ENCODE measurements around the gene RPL35A.

DNA sequence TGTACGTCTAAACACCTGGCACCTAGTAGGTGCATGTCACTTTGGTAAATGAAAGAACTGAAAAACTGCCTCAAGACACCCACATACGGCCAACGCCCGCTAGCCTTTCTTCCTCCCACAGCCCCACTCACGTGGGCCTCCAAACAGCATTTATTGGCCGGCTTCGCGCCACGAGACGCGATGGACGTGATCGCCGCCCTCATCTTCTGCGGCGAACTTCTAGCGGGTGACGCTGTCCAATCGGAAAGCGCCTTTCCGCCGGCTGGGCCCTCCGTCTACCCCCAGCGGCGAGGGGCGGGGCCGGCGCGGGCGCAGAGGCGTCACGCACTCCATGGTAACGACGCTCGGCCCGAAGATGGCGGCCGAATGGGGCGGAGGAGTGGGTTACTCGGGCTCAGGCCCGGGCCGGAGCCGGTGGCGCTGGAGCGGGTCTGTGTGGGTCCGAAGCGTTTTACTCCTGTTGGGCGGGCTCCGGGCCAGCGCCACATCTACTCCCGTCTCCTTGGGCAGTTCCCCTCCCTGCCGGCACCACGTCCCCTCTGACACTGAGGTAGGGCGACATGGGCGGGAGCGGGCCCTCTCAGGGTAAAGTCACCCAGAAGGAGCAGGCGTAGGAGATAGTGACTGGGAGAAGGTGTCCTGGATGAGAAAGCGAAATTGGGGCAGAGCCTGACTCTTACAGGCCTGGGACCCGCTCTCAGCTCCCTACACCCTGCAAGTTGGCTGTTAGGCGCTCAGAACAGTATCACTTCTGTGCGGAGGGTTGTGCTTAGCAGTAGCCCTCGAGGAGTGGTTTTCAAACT, 10.1 kb downstream of the RPL35A start, which contains the start of gene LMLN:
- TF ChIP-seq ZSCAN29 (IDR thresholded peaks at IDR 0.05) (no peak), DDX20 (tag; IDR thresholded peaks at IDR 0.05; ENCODE audit: low read depth) (no peak), NRF1 (conservative IDR thresholded peaks at IDR 0.05 in 1 of 2, IDR thresholded peaks at IDR 0.05 in 1 of 2) (peak; percentile 91 to 93), PTBP1 (IDR thresholded peaks at IDR 0.05; ENCODE audit: low read depth, low read length) (no peak), ETV6 (IDR thresholded peaks at IDR 0.05; ENCODE audit: borderline replicate concordance in 1 of 2, low read depth in 2 of 2, low read length in 1 of 2) (no peak), ETV6 (CRISPR knock-in tag; IDR thresholded peaks at IDR 0.05; ENCODE audit: borderline replicate concordance) (peak; percentile 58; the same call in 1 of the 2 replicates), EGR1 (conservative IDR thresholded peaks at IDR 0.05) (peak; percentile 96), ELF1 (tag; IDR thresholded peaks at IDR 0.05) (no peak), TCF7L2 (IDR thresholded peaks at IDR 0.05; ENCODE audit: low read depth, low read length) (0 out of 2 replicates have a peak, but pooled peaks have one; percentile 18), SIRT6 (IDR thresholded peaks at IDR 0.05; ENCODE audit: low read depth, low read length) (no peak), L3MBTL2 (IDR thresholded peaks at IDR 0.05) (peak; percentile 94)
- TF ChIP-seq, protein P1, sequence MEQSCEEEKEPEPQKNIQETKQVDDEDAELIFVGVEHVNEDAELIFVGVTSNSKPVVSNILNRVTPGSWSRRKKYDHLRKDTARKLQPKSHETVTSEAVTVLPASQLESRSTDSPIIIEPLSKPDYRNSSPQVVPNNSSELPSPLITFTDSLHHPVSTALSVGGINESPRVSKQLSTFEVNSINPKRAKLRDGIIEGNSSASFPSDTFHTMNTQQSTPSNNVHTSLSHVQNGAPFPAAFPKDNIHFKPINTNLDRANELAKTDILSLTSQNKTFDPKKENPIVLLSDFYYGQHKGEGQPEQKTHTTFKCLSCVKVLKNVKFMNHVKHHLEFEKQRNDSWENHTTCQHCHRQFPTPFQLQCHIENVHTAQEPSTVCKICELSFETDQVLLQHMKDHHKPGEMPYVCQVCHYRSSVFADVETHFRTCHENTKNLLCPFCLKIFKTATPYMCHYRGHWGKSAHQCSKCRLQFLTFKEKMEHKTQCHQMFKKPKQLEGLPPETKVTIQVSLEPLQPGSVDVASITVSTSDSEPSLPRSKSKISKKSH (CRISPR knock-in tag; IDR thresholded peaks at IDR 0.05), result no peak
- TF ChIP-seq, protein P2, sequence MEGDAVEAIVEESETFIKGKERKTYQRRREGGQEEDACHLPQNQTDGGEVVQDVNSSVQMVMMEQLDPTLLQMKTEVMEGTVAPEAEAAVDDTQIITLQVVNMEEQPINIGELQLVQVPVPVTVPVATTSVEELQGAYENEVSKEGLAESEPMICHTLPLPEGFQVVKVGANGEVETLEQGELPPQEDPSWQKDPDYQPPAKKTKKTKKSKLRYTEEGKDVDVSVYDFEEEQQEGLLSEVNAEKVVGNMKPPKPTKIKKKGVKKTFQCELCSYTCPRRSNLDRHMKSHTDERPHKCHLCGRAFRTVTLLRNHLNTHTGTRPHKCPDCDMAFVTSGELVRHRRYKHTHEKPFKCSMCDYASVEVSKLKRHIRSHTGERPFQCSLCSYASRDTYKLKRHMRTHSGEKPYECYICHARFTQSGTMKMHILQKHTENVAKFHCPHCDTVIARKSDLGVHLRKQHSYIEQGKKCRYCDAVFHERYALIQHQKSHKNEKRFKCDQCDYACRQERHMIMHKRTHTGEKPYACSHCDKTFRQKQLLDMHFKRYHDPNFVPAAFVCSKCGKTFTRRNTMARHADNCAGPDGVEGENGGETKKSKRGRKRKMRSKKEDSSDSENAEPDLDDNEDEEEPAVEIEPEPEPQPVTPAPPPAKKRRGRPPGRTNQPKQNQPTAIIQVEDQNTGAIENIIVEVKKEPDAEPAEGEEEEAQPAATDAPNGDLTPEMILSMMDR (IDR thresholded peaks at IDR 0.05 in 2 of 3, conservative IDR thresholded peaks at IDR 0.05 in 1 of 3; ENCODE audit: insufficient read depth in 2 of 3, low read depth in 1 of 3, low read length in 3 of 3), result 0 out of 6 replicates have a peak, but pooled peaks of 1 of the 3 experiments have one; percentile 0
- TF ChIP-seq, protein P3, sequence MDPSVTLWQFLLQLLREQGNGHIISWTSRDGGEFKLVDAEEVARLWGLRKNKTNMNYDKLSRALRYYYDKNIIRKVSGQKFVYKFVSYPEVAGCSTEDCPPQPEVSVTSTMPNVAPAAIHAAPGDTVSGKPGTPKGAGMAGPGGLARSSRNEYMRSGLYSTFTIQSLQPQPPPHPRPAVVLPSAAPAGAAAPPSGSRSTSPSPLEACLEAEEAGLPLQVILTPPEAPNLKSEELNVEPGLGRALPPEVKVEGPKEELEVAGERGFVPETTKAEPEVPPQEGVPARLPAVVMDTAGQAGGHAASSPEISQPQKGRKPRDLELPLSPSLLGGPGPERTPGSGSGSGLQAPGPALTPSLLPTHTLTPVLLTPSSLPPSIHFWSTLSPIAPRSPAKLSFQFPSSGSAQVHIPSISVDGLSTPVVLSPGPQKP (CRISPR knock-in tag; IDR thresholded peaks at IDR 0.05), result no peak

All from K562 (cell line).